Liver (tissue), 9 donors: Measurements from ENCODE around the gene CDC42BPA. TPM values are rescaled to one million over a fixed set of nuclear protein-coding genes. Genes with fewer than 3 reads are reported as not detected.

ENCODE experiments used
- DNase-seq: peaks from one replicate; pipeline ENCODE4 v3.0.0-alpha.2; 2017; ENCODE audit warnings: low spot score
- H3K27ac ChIP-seq, 2 donors: one replicate each; pipeline ENCODE4 v1.7.0; 2013; ENCODE audit warnings: inconsistent platforms in 2 of 2, low read length in 2 of 2, control low read depth in 1 of 2, low read depth in 1 of 2, mild to moderate bottlenecking in 1 of 2
- H3K27me3 ChIP-seq, 4 donors: one replicate each; pipeline versions ENCODE4 v1.6.1 to v1.7.0; 2013; ENCODE audit warnings: low read length in 3 of 4, inconsistent platforms in 1 of 4, mild to moderate bottlenecking in 1 of 4, moderate library complexity in 1 of 4; ENCODE audit not compliant: control insufficient read depth in 4 of 4, insufficient read depth in 4 of 4
- H3K36me3 ChIP-seq, 4 donors: one replicate each; pipeline versions ENCODE4 v1.6.1 to v1.7.0; 2013; ENCODE audit warnings: low read length in 3 of 4, mild to moderate bottlenecking in 3 of 4, low read depth in 1 of 4, moderate library complexity in 1 of 4; ENCODE audit not compliant: control insufficient read depth in 4 of 4, insufficient read depth in 3 of 4
- H3K4me1 ChIP-seq, 4 donors: one replicate each; pipeline versions ENCODE4 v1.6.1 to v1.7.0; 2013; ENCODE audit warnings: low read length in 3 of 4, mild to moderate bottlenecking in 3 of 4, moderate library complexity in 1 of 4; ENCODE audit not compliant: control insufficient read depth in 4 of 4, insufficient read depth in 4 of 4
- H3K4me3 ChIP-seq, 3 donors: one replicate each; pipeline versions ENCODE4 v1.6.1 to v1.7.0; 2013; ENCODE audit warnings: low read length in 3 of 3, control low read depth in 1 of 3, low read depth in 1 of 3, mild to moderate bottlenecking in 1 of 3
- H3K9ac ChIP-seq, 2 donors: one replicate each; pipeline ENCODE4 v1.7.0; 2013; ENCODE audit warnings: low read length in 2 of 2, mild to moderate bottlenecking in 2 of 2, moderate library complexity in 2 of 2, control low read depth in 1 of 2, low read depth in 1 of 2
- H3K9me3 ChIP-seq, 4 donors: one replicate each; pipeline versions ENCODE4 v1.6.1 to v1.7.0; 2013; ENCODE audit warnings: low read length in 3 of 4; ENCODE audit not compliant: control insufficient read depth in 4 of 4
- CTCF ChIP-seq: fragments of 150-350 bp; IDR thresholded peaks from 2 replicates; pipeline ENCODE4 v1.5.1; 2017; ENCODE audit warnings: improper control_type of control experiment, low read depth, low read length; ENCODE audit not compliant: missing input control
- EGR1 ChIP-seq, 2 donors: IDR thresholded peaks; 2 replicates each; pipeline ENCODE4 v1.6.1; 2016 to 2018; ENCODE audit warnings: antibody characterized with exemption in 2 of 2, low read depth in 2 of 2
- FOXA1 ChIP-seq: IDR thresholded peaks from 2 replicates; pipeline ENCODE4 v1.6.1; 2016; ENCODE audit warnings: antibody characterized with exemption
- FOXA2 ChIP-seq: IDR thresholded peaks from 2 replicates; pipeline ENCODE4 v1.6.1; 2016; ENCODE audit warnings: antibody characterized with exemption
- GABPA ChIP-seq, 2 donors: IDR thresholded peaks in 1 of 2; conservative IDR thresholded peaks in 1 of 2; 2 replicates each; pipeline ENCODE4 v1.6.1; 2016; ENCODE audit warnings: antibody characterized with exemption in 2 of 2, mild to moderate bottlenecking in 1 of 2, moderate library complexity in 1 of 2
- HNF4A ChIP-seq, 2 donors: conservative IDR thresholded peaks; 2 replicates each; pipeline ENCODE4 v1.6.1; 2016; ENCODE audit warnings: antibody characterized with exemption in 2 of 2, mild to moderate bottlenecking in 2 of 2
- HNF4G ChIP-seq: IDR thresholded peaks from 2 replicates; pipeline ENCODE4 v1.6.1; 2016; ENCODE audit warnings: antibody characterized with exemption
- JUND ChIP-seq, 2 donors: IDR thresholded peaks; 2 replicates each; pipeline ENCODE4 v1.6.1; 2016; ENCODE audit warnings: antibody characterized with exemption in 2 of 2
- MAX ChIP-seq: IDR thresholded peaks from 2 replicates; pipeline ENCODE4 v1.6.1; 2016; ENCODE audit warnings: antibody characterized with exemption
- NR2F2 ChIP-seq: IDR thresholded peaks from 2 replicates; pipeline ENCODE4 v1.6.1; 2016; ENCODE audit warnings: antibody characterized with exemption
- RAD21 ChIP-seq, 2 donors: IDR thresholded peaks; 2 replicates each; pipeline ENCODE4 v1.6.1; 2016; ENCODE audit warnings: antibody characterized with exemption in 2 of 2, mild to moderate bottlenecking in 2 of 2
- REST ChIP-seq: IDR thresholded peaks from 2 replicates; pipeline ENCODE4 v1.6.1; 2016; ENCODE audit warnings: antibody characterized with exemption, mild to moderate bottlenecking
- RXRA ChIP-seq, 2 donors: IDR thresholded peaks; 2 replicates each; pipeline ENCODE4 v1.6.1; 2017 to 2018; ENCODE audit warnings: antibody characterized with exemption in 2 of 2, mild to moderate bottlenecking in 1 of 2
- SP1 ChIP-seq: IDR thresholded peaks from 2 replicates; pipeline ENCODE4 v1.6.1; 2018; ENCODE audit warnings: antibody characterized with exemption, mild to moderate bottlenecking
- TAF1 ChIP-seq: conservative IDR thresholded peaks from 2 replicates; pipeline ENCODE4 v1.6.1; 2016; ENCODE audit warnings: antibody characterized with exemption, mild to moderate bottlenecking
- YY1 ChIP-seq: IDR thresholded peaks from 2 replicates; pipeline ENCODE4 v1.6.1; 2016; ENCODE audit warnings: antibody characterized with exemption, mild to moderate bottlenecking
- ZBTB33 ChIP-seq: IDR thresholded peaks from 2 replicates; pipeline ENCODE4 v1.6.1; 2016; ENCODE audit warnings: antibody characterized with exemption
- WGBS: extraction: QIAGEN DNeasy Blood & Tissue Kit; methylation state at CpG from one replicate; pipeline ENCODE4 v1.1.7; 2013; 5-methylcytosine and 5-hydroxymethylcytosine counted together
- polyA plus RNA-seq, 2 donors: library from polyadenylated mRNA; stranded (reverse) in 1 of 2; unstranded in 1 of 2; fragments of 200-250 nt in 1 of 2; fragments of >200 nt in 1 of 2; fragmentation: Nextera tagmentation in 1 of 2; extraction: Ambion mirVana in 1 of 2; gene quantifications; one replicate each; pipeline versions ENCODE4 v1.2.1 to v1.2.3, GENCODE V29; 2013 to 2015
- total RNA-seq, 2 donors: library from RNA; depleted of rRNA; stranded (reverse); fragments of >200 nt; gene quantifications; one replicate each; pipeline ENCODE4 v1.2.3, GENCODE V29; 2014
- TF ChIP-seq, protein P1 (sequence below): IDR thresholded peaks from 2 replicates; pipeline ENCODE4 v1.6.1; 2016; ENCODE audit warnings: antibody characterized with exemption
- donor health status: healthy.
- donor health status: healthy.
- donor health status: healthy.
- donor health status: healthy.
- donor health status: healthy.

Gene CDC42BPA
- total and polyA plus RNA-seq, 4 donors = 5.8 to 39.9 (median 24.3) TPM

GRCh38 chr1:227299688-227300087, 18.6 kb downstream of the CDC42BPA start:
- no peak for DNase-seq
- TF ChIP-seq MAX (no peak), JUND (IDR thresholded peaks at IDR 0.05) (no peak), RAD21 (IDR thresholded peaks at IDR 0.05) (no peak), ZBTB33 (no peak), HNF4A (conservative IDR thresholded peaks at IDR 0.05) (no peak), CTCF (no peak), FOXA1 (no peak), GABPA (IDR thresholded peaks at IDR 0.05 in 1 of 2, conservative IDR thresholded peaks at IDR 0.05 in 1 of 2) (no peak), TAF1 (no peak), EGR1 (IDR thresholded peaks at IDR 0.05; ENCODE audit: low read depth in 2 of 2) (no peak), YY1 (no peak), REST (no peak), NR2F2 (no peak), HNF4G (no peak), FOXA2 (no peak), SP1 (no peak), RXRA (IDR thresholded peaks at IDR 0.05) (no peak)
- TF ChIP-seq, protein P1, sequence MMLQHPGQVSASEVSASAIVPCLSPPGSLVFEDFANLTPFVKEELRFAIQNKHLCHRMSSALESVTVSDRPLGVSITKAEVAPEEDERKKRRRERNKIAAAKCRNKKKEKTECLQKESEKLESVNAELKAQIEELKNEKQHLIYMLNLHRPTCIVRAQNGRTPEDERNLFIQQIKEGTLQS = no peak
- Histone ChIP-seq H3K9me3 (no peaks in the 10 kb centered on the region), H3K27ac (no peak overlapping the region), H3K27me3 (no peaks in the 10 kb centered on the region), H3K4me1 (peaks cover 0 to 10% (median 4%) of the 10 kb centered on the region in 4 donors), H3K4me3 (no peak overlapping the region), H3K36me3 (no peaks in the 10 kb centered on the region), H3K9ac (no peak overlapping the region)
- 65% methylated on average over 4 of the region's 4 CpGs for WGBS

DNA sequence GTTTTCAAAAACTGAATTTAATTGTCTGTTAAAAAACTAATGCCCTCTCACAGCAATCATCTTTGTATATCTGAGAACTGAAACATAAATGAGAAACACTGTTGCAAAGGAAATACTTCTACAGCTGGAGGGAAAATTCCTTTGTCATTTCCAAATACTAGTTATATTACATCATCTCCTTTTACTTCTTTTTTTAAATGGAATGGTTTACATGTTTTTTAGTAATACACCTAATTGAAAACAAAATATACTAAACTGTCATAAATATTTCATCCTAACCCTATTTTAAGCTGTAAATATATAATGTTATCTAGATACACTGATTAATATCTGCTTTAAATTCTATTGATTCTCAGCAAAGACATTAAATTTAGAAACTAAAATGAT, 19.1 kb downstream of the CDC42BPA start:
- H3K36me3 ChIP-seq = no peaks in the 10 kb centered on the region
- H3K9ac ChIP-seq = no peak overlapping the region
- no peak for DNase-seq
- H3K27me3 ChIP-seq = no peaks in the 10 kb centered on the region
- no peaks in the 10 kb centered on the region for H3K9me3 ChIP-seq
- H3K4me1 ChIP-seq = peaks cover 0 to 10% (median 4%) of the 10 kb centered on the region in 4 donors
- TF ChIP-seq FOXA2 (no peak), TAF1 (no peak), RAD21 (IDR thresholded peaks at IDR 0.05) (no peak), EGR1 (IDR thresholded peaks at IDR 0.05; ENCODE audit: low read depth in 2 of 2) (no peak), HNF4A (conservative IDR thresholded peaks at IDR 0.05) (no peak), NR2F2 (no peak), JUND (IDR thresholded peaks at IDR 0.05) (no peak), GABPA (IDR thresholded peaks at IDR 0.05 in 1 of 2, conservative IDR thresholded peaks at IDR 0.05 in 1 of 2) (no peak), CTCF (no peak), ZBTB33 (no peak), FOXA1 (no peak), SP1 (no peak), MAX (no peak)
- TF ChIP-seq, protein P1 = no peak
- no peak overlapping the region for H3K27ac ChIP-seq
- H3K4me3 ChIP-seq = no peak overlapping the region
